NT2/D1 (cell line): ENCODE results near the gene FHAD1.

Experiments used
- DNase-seq: peaks from one replicate; pipeline ENCODE4 v3.0.0-alpha.2; 2011; ENCODE audit warnings: low read depth, low spot score
- H3K27me3 ChIP-seq: 2 replicates; pipeline ENCODE4 v1.6.0; 2011; ENCODE audit warnings: mild to moderate bottlenecking; ENCODE audit not compliant: insufficient read length, insufficient read depth
- H3K36me3 ChIP-seq: 2 replicates; pipeline ENCODE4 v1.6.1; 2011; ENCODE audit warnings: mild to moderate bottlenecking, low read length, mixed read lengths; ENCODE audit not compliant: insufficient read depth, insufficient read length
- H3K4me1 ChIP-seq: 2 replicates; pipeline ENCODE4 v1.5.1; 2011; ENCODE audit not compliant: insufficient read depth, insufficient read length
- H3K4me3 ChIP-seq: 2 replicates; pipeline ENCODE4 v1.5.1; 2011; ENCODE audit warnings: low read depth; ENCODE audit not compliant: insufficient read length
- H3K9ac ChIP-seq: 2 replicates; pipeline ENCODE4 v1.6.0; 2011; ENCODE audit warnings: low read depth; ENCODE audit not compliant: insufficient read length
- H3K9me3 ChIP-seq: 2 replicates; pipeline ENCODE4 v1.5.1; 2011; ENCODE audit warnings: mild to moderate bottlenecking, low read length; ENCODE audit not compliant: insufficient read depth
- SUZ12 ChIP-seq: IDR thresholded peaks from 2 replicates; pipeline ENCODE4 v1.6.1; 2011; ENCODE audit not compliant: insufficient read length, insufficient read depth; ENCODE audit errors: extremely low read depth
- YY1 ChIP-seq: IDR thresholded peaks from 2 replicates; pipeline ENCODE4 v1.6.1; 2011; ENCODE audit not compliant: insufficient read length, insufficient read depth
- ZNF274 ChIP-seq: IDR thresholded peaks from 2 replicates; pipeline ENCODE4 v1.6.1; 2011; ENCODE audit warnings: mild to moderate bottlenecking, low read depth, low read length

The FHAD1 gene

GRCh38 chr1:15390667-15391066 is 143.6 kb downstream of the FHAD1 start:
- TF ChIP-seq YY1, result no peak
- no peak for TF ChIP-seq SUZ12
- no peak for TF ChIP-seq ZNF274
- Histone ChIP-seq H3K9me3 (no peaks in the 10 kb centered on the region), H3K4me3 (no peak overlapping the region), H3K4me1 (peaks cover 2% of the 10 kb centered on the region), H3K27me3 (peaks cover 15% of the 10 kb centered on the region), H3K36me3 (no peaks in the 10 kb centered on the region), H3K9ac (no peak overlapping the region)
- no peak for DNase-seq

- DNase-seq, result no peak
- Histone ChIP-seq H3K36me3 (no peaks in the 10 kb centered on the region), H3K9ac (no peak overlapping the region), H3K4me1 (peaks cover 2% of the 10 kb centered on the region), H3K27me3 (peaks cover 8% of the 10 kb centered on the region), H3K9me3 (no peaks in the 10 kb centered on the region), H3K4me3 (no peak overlapping the region)
- TF ChIP-seq YY1 (no peak), SUZ12 (no peak), ZNF274 (no peak)
Measured at GRCh38 chr1:15391366-15391765, 144.3 kb downstream of the FHAD1 start.

- TF ChIP-seq YY1 (no peak), ZNF274 (no peak), SUZ12 (no peak)
- no peaks in the 10 kb centered on the region for H3K36me3 ChIP-seq
- H3K27me3 ChIP-seq, result no peaks in the 10 kb centered on the region
- no peak for DNase-seq
- H3K9ac ChIP-seq, result peak overlapping the region; percentile 26
- H3K4me3 ChIP-seq, result no peak overlapping the region
- H3K4me1 ChIP-seq, result peaks cover 2% of the 10 kb centered on the region
- no peaks in the 10 kb centered on the region; the same call in 1 of the 2 replicates for H3K9me3 ChIP-seq
Measured at GRCh38 chr1:15393475-15394257, 146.6 kb downstream of the FHAD1 start.

GRCh38 chr1:15394258-15394690 is 147.3 kb downstream of the FHAD1 start:
- H3K27me3 ChIP-seq, result no peaks in the 10 kb centered on the region

GRCh38 chr1:15397236-15397635 is 150.2 kb downstream of the FHAD1 start:
- no peaks in the 10 kb centered on the region for H3K36me3 ChIP-seq
- H3K9ac ChIP-seq, result no peak overlapping the region
- H3K27me3 ChIP-seq, result no peaks in the 10 kb centered on the region
- H3K4me1 ChIP-seq, result no peaks in the 10 kb centered on the region
- DNase-seq, result no peak
- H3K4me3 ChIP-seq, result no peak overlapping the region
- TF ChIP-seq YY1, result no peak
- H3K9me3 ChIP-seq, result peaks cover 16% of the 10 kb centered on the region

More at GRCh38 chr1:15394258-15394690, 147.3 kb downstream of the FHAD1 start:
- no peak for TF ChIP-seq ZNF274
- TF ChIP-seq YY1, result no peak
- TF ChIP-seq SUZ12, result no peak
- H3K9me3 ChIP-seq, result peaks cover 2% of the 10 kb centered on the region; the same call in 1 of the 2 replicates
- peaks cover 2% of the 10 kb centered on the region for H3K4me1 ChIP-seq
- no peak overlapping the region for H3K9ac ChIP-seq
- H3K4me3 ChIP-seq, result no peak overlapping the region
- DNase-seq, result no peak
- no peaks in the 10 kb centered on the region for H3K36me3 ChIP-seq

- Histone ChIP-seq H3K9ac (no peak overlapping the region), H3K36me3 (no peaks in the 10 kb centered on the region), H3K9me3 (peaks cover 16% of the 10 kb centered on the region), H3K4me1 (no peaks in the 10 kb centered on the region), H3K4me3 (no peak overlapping the region), H3K27me3 (no peaks in the 10 kb centered on the region)
- no peak for DNase-seq
- no peak for TF ChIP-seq YY1
- TF ChIP-seq SUZ12, result no peak
- no peak for TF ChIP-seq ZNF274
Measured at GRCh38 chr1:15399710-15400109, 152.7 kb downstream of the FHAD1 start.

- Histone ChIP-seq H3K4me1 (no peaks in the 10 kb centered on the region), H3K27me3 (no peaks in the 10 kb centered on the region), H3K9me3 (peaks cover 16% of the 10 kb centered on the region), H3K4me3 (no peak overlapping the region), H3K9ac (no peak overlapping the region), H3K36me3 (no peaks in the 10 kb centered on the region)
- no peak for TF ChIP-seq ZNF274
- DNase-seq, result no peak
Measured at GRCh38 chr1:15400627-15401026, 153.6 kb downstream of the FHAD1 start.
